ENCODE data around the gene SLC7A14. TPM values are rescaled to one million over a fixed set of nuclear protein-coding genes. Genes with fewer than 3 reads are reported as not detected.

The SLC7A14 gene
- polyA plus RNA-seq, 3 donors, result under 0.01 to 0.15 (median 0.11) TPM

DNA sequence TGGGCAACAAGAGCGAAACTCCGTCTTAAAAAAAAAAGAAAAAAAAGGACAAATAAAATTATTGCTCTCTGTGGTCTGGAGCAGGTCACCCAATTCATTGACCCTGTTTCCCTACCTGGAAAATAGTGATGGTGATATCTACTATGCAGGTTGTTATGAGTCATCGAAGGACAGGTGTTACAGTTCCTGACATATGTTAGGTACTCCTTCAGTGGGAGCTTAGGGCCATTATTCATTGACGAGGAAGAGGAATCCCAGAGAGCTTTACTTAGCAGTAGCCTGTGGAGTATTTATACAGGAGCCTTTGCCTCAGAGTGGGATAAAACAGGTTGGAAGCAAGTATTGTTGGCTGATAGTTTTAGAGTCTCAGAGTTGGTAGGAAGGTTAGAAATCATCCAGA lies 74.5 kb downstream of the SLC7A14 start:
- no peak overlapping the region for H3K27ac ChIP-seq (ENCODE audit: low read depth, low read length)
- WGBS, 3 donors, result 71 to 88% (median 87%) methylated on average over 4 of the region's 4 CpGs

DNA sequence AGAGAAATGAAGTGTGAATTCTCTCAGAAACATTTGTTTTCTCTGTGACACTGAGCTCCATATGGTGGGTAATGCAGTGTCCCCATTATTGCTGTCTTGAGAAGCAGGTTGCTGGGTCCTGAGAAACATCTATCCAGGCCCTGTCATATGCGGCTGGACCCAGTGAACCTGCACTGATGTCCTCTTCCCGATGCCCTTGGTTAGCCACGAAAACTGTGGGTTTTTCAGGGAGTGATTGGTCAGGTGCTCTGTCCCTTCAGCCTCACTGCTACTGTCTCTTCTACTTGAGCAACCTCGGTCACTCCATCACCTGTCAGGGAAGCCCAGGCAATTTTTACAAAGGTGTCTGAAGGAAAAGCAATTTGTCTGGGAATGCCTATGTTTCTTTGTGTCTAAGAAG lies 77.0 kb downstream of the SLC7A14 start:
- H3K27ac ChIP-seq (ENCODE audit: low read depth, low read length), result no peak overlapping the region
- 60 to 96% (median 90%) methylated on average over 4 of the region's 4 CpGs for WGBS, 3 donors

DNA sequence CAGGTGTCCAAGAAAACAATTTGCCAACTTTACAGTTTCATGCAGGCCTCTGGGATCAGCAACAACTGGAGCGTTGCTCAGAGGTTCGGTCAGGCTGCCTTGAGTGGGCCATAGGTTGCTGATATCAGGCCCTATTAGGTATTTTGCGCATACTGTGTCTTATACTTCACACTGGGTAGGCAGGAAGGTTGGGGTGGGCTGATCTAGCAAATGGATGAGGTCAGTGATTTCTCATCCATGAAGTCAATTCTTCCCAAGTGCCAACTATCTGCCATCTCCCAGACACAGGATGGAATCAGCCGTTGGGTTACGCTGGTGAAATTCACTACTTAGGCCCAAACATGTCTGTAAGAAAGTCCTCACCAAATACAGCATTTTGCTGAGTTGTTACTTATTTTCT lies 77.6 kb downstream of the SLC7A14 start:
- 83 to 98% (median 86%) methylated on average over 5 of the region's 5 CpGs for WGBS, 3 donors
- H3K27ac ChIP-seq (ENCODE audit: low read depth, low read length), result no peak overlapping the region

DNA sequence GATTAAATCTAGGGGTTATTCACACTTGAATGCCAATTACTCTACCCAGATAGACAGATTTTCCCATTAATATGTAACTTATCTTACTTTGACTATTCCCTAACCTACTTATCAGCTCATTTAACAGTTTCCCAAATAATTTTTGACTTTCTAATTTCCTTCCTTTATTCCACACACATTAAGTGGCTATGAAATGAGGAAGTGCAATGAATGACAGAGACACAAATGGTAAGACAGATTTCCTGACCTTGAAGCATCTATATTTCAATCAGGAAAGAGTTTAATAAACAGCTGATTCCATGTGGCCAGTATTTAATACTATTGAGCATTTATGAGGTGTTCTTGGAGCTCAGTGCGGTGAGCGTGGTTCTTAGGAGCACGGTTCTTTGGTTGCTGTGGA lies 78.8 kb downstream of the SLC7A14 start:
- H3K27ac ChIP-seq (ENCODE audit: low read depth, low read length), result no peak overlapping the region

DNA sequence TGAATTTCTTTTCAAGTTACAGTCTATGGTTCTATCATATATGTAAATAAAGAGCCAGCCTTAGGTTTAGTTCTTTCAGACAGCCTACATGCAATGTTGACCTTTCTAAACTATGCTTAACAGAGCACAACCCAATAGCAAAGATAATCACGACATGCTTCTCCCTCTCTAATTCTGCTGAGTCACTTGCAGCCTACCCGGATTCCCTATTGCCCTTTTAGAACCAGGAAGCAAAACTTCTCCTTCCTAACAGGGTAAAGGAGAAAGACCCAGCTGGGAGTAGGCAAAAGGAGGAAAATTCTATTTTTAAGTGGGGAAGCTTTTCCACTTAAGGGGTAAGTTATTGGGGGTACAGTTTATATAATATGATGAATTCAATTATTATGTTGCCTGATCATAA lies 79.3 kb downstream of the SLC7A14 start:
- WGBS, 3 donors, result 6 to 11% (median 7%) methylated on average over 2 of the region's 2 CpGs
- no peak overlapping the region for H3K27ac ChIP-seq (ENCODE audit: low read depth, low read length)

More for the DNA sequence above, 78.8 kb downstream of the SLC7A14 start:
- 89 to 95% (median 91%) methylated on average over 3 of the region's 3 CpGs for WGBS, 3 donors

DNA sequence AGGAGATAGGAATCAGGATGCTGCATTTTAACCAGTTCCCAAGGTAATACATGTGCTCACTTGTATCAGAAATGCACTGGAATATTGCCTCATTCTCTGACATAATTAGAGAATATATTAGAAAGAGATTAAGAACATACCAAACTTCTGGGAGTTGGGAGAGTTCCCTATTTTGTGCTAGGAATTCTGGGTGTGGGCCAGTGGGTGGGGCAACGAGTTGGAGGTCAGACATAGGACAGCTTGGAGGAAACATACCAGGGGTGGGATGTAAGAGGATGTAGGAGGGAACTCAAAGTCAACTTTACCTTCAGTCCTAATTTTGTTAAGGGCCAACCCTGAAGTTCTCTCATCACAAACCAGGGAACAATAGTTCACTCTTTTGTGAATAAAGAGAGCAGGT lies 83.6 kb downstream of the SLC7A14 start:
- no peak overlapping the region for H3K27ac ChIP-seq (ENCODE audit: low read depth, low read length)
- WGBS, 3 donors, result 20 to 28% (median 26%) methylated on average over 1 of the region's 1 CpG

DNA sequence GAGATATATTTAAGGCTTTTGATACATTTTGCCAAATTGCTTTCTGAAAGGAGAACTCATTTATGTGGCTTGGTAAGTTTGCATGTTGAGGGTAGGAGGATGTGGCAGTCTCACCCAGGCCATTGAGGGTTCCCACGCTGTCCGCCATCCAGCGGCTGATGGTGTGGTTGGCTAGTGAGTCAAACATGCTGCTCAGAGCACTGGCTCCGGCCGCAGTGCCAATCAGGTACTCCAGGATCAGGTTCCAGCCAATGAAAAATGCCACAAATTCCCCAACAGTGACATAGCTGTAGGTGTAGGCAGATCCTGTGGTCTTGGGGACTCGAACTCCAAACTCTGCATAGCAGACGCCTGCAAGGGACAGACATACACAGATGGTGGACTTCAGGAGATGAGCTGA lies 84.9 kb downstream of the SLC7A14 start:
- H3K27ac ChIP-seq (ENCODE audit: low read depth, low read length), result no peak overlapping the region
- 79 to 95% (median 94%) methylated on average over 7 of the region's 7 CpGs for WGBS, 3 donors

DNA sequence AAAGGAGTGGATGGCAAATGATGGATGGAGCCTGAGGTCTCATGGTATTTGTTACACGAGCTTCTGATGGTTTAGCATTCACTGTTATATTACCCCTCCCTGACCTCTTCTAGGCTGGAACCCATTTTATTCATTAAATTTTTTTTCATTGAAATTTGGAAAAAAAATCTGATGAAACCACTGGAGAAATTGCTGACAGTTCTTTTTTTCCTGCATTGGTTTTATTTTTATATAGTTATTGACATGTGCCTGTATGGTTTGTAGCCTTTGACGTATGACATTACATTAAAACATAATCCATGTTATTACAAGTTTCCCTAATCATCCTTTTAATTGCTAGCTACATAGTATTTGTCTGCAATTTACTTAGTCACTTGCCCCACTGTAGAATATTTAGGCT lies 85.4 kb downstream of the SLC7A14 start:
- no peak overlapping the region for H3K27ac ChIP-seq (ENCODE audit: low read depth, low read length)
- WGBS, 3 donors, result 78 to 82% (median 82%) methylated on average over 2 of the region's 2 CpGs

DNA sequence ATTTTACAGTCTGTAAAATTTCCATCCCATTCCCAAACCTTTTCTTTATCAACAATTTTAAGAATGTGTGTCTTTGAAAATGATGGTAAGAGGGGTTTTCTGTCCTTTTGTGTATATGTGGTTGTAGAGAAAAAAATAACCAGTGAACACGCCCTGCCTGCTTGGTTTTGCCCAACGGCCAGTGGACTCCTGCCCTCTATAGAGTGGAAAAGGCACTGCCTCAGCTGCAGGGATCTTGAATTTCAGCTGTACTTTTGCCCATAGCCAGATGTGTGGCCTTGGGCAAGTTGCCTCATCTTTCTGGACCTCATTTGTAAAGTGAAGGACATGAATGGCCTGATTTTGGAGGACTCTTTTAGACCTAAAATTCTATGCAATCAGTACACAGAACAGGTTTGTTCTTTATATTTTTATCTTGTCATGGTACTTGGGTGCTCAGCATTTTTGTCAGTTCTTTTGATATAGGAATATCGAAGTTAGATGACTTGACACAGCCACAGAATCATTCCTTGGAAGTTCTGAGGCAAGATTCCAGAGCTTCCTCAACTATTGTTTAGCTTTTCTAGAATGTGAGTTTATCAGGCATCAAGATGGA lies 86.2 kb downstream of the SLC7A14 start:
- WGBS, 3 donors, result 43 to 63% (median 62%) methylated on average over 3 of the region's 3 CpGs

DNA sequence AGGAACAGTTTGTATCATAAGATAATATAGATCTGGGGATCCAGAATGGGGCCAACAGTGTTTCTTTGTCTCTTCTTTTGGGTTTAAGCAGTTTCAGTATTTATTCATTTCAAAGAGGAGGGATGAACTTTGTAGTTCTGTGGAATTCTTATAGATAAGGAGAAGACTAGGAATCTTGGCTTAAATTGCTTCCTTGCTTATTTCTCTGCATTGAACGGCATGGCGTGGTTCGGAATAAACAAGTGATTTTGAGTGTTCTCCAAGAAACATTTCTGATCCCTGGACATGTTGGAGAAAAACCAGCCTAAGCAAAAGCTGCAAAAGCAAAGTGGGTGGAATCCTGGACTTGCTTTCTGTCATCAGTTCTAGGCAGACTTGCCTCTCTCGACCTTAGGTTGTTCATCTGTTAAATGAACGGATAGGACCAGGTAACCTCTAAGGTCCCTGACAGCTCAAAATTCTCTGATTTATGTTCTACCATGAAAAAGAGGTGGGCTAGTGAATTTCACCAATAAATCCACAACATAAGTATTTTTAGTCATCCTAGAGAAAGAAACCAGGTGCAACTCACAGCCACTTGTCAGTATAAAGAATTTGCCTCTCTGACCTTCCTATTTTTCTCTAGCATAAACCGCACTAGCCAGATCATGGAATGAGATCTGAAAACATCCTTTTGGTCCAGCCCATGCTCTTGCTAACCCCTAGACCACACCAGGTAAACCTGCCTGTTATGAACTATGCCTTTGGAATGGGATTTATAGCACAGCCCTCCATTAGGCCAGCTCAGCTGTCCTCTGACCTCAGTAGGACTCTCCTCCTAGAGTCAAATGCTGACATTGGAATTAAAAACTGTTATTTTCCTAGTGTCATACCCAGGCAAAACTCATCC lies 88.4 kb downstream of the SLC7A14 start:
- no peak overlapping the region for H3K27ac ChIP-seq (ENCODE audit: low read depth, low read length)
- 60 to 72% (median 67%) methylated on average over 6 of the region's 6 CpGs for WGBS, 3 donors

More for the DNA sequence above, 86.2 kb downstream of the SLC7A14 start:
- H3K27ac ChIP-seq (ENCODE audit: low read depth, low read length), result no peak overlapping the region

DNA sequence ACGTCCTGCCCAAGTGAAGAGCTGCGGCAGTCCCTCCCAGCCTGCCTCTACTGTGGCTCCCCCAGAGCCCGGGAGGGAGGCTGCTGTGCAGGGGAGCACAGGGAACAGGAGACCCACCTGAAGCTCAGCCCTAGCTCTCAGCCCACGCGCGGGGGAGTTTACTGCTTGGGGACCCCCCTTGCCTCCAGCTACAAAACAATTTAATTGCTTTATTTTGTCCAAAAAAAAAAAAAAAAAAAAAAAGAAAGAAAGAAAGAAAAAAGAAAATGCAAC lies 89.1 kb downstream of the SLC7A14 start:
- no peak overlapping the region for H3K27ac ChIP-seq (ENCODE audit: low read depth, low read length)
- WGBS, 3 donors, result 76 to 82% (median 79%) methylated on average over 6 of the region's 6 CpGs

DNA sequence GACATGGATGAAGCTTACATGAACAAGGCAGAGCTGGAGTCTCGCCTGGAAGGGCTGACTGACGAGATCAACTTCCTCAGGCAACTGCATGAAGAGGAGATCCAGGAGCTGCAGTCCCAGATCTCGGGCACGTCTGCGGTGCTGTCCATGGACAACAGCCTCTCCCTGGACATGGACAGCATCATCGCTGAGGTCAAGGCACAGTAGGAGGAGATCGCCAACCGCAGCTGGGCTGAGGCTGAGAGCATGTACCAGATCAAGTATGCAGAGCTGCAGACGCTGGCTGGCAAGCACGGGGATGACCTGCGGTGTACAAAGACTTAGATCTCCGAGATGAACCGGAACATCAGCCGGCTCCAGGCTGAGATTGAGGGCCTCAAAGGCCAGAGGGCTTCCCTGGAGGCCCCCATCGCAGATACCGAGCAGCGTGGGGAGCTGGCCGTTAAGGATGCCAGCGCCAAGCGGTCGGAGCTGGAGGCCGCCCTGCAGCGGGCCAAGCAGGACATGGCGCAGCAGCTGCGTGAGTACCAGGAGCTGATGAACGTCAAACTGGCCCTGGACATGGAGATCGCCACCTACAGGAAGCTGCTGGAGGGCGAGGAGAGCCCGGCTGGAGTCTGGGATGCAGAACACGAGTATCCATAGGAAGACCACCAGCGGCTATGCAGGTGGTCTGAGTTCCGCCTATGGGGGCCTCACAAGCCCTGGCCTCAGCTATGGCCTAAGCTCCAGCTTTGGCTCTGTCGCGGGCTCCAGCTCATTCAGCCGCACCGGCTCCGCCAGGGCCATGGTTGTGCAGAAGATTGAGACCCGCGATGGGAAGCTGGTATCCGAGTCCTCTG lies 89.6 kb downstream of the SLC7A14 start:
- H3K27ac ChIP-seq (ENCODE audit: low read depth, low read length), result no peak overlapping the region
- WGBS, 3 donors, result 90 to 95% (median 95%) methylated on average over 40 of the region's 40 CpGs

DNA sequence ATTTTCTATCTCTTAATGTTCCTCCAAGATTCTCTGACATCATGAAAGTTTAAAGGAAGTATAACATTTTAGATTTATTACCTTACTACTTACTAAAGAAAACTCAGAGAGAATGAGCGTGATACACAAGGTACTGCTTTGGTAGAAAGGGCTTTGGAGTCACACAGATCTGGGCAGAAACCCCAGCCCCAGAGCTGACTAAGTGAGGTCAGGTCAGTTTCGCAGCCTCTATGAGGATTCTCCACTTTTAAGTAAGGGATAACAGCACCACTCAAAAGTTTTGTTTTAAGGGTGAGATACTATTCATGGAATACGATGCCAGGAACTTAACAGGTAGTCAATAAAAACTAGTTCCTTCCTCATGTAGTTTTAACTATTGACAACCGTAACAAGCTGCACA lies 91.1 kb downstream of the SLC7A14 start:
- WGBS, 3 donors, result 70 to 86% (median 79%) methylated on average over 4 of the region's 4 CpGs
- no peak overlapping the region for H3K27ac ChIP-seq (ENCODE audit: low read depth, low read length)

DNA sequence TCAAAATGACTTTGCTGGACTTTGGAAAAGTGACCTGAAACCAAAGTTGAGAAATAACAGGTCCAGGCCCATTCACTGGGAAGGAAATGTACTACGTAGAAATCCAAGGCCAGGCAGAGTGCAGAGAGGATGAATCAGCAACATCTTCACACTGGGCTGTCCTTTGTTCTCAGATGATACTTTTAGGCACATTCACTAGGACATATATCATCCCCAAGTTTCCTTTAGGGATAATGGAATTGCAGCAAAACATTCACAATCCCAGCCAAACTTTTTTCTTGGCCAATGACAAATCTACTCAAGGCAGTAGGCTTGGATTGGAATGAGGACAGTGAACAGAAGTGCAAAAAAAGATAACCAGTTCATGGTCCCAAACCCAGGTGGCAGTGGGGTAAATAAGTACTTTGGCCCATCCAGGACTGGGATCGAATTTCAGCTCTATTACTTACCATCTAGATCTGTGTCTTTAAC lies 92.1 kb downstream of the SLC7A14 start:
- H3K27ac ChIP-seq (ENCODE audit: low read depth, low read length), result no peak overlapping the region
- WGBS, 3 donors, result 36 to 68% (median 52%) methylated on average over 2 of the region's 2 CpGs

DNA sequence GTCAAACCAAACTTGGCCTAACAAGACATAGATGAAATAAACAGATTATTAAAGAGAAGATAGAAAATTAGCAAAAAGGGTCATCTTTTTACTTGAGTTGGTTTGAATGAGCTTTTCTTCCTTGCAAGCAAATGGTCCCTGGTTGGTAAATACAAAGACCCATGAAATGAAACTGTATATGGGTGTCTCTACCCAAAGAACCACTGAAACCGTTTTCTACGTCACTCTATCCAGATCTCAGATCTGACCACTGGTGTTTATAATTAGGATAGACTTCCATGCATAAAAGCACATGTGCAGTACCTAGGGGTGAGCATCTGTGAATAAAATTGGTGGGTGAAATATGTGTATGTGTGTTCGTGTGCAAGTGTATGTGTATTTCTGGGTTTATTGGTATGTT lies 94.0 kb downstream of the SLC7A14 start:
- no peak overlapping the region for H3K27ac ChIP-seq (ENCODE audit: low read depth, low read length)
- 89 to 94% (median 91%) methylated on average over 3 of the region's 3 CpGs for WGBS, 3 donors

DNA sequence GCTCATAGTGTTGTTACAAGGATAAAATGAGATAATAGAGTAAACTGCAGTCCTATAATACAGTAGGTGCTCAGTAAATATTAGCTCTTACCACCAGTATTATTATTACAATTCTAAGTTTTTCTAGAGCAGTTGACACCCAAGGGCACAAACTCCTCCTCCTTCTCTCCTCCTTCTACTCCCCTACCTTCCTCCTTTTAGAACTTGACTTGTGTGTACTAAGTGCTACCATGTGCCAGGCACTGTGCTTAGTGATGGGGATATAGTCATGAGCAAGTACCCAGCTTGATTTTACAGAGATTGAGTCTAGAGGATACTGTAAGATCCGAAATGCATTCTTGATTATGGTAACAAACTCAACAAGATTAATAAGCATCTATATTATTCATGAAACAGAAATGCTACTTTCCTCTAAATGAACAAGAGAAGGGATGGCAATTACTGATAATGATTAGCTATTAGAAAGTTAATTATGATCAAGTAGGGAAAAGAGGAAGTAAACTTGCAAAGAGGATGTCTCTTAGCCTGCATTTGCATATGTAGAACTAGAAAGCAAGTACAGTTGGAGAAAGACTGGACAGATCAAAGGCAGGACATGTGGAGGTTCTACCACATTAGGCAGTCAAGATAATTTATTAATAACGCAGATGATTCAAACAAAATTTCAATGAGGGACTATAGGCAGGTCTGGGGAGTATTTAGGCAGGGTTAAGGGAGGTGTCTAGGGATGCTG lies 94.9 kb downstream of the SLC7A14 start:
- H3K27ac ChIP-seq (ENCODE audit: low read depth, low read length), result no peak overlapping the region
- WGBS, 3 donors, result 87 to 95% (median 95%) methylated on average over 2 of the region's 2 CpGs

DNA sequence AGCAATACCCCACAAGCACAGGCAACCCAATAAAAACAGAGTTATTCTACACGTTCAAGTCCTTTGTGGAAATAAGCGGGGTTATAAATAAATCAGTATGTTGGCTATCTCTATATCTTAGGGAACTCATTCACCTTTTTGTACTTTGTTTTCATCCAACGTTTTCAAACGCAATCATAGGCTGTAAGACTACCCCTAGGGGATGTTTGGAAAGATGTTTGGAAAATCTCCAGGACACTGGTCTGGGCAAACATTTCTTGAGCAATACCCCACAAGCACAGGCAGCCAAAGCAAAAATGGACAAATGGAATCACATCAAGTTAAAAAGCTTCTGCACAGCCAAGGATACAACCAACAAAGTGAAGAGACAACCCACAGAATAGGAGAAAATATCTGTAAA lies 97.1 kb downstream of the SLC7A14 start:
- WGBS, 3 donors, result 41 to 51% (median 49%) methylated on average over 4 of the region's 4 CpGs
- no peak overlapping the region for H3K27ac ChIP-seq (ENCODE audit: low read depth, low read length)

DNA sequence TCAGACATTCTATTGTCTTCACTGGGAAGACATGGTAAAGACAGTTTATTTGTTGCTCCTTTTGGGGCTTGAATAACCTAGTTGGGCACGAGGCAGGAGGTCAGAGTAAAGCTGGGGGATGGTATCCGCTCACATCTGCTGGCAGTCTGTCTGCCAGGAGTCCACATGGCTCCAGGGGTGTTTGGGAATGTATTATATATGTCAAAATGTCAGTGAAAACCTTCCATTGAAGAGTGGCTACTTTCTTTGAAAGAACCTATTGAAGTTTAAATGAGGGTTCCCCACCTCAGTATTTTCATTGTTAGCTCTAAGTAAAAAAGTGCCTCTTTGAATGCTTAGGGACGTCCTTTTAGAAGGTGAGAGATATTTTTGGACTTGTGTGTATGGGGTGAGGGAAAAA lies 98.8 kb downstream of the SLC7A14 start:
- WGBS, 3 donors, result 56 to 74% (median 64%) methylated on average over 3 of the region's 3 CpGs
- no peak overlapping the region for H3K27ac ChIP-seq (ENCODE audit: low read depth, low read length)

DNA sequence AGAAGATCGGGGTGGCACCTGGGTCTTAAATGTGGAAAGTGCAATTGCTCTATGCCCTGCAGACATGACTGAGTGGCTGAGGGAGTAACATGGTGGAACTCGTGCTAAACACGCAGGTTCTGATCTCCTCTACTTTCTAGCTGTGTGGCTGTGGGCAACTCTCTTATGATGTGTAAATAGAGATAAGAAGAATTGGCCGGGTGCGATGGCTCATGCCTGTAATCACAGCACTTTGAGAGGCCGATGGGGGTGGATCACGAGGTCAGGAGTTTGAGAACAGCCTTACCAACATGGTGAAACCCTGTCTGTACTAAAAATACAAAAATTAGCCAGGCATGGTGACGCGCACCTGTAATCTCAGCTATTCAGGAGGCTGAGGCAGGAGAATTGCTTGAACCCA lies 99.5 kb downstream of the SLC7A14 start:
- 66 to 91% (median 88%) methylated on average over 9 of the region's 9 CpGs for WGBS, 3 donors
- no peak overlapping the region for H3K27ac ChIP-seq (ENCODE audit: low read depth, low read length)

Measured in adipose tissue (tissue), 3 donors.